Mesenchymal stem cell (in vitro differentiated cells and primary cell): ENCODE data around the gene ALKBH4.
"Not testable (repeated sequence)": the region's sequence is repeated elsewhere in the genome, so short reads cannot be mapped to it uniquely, and the experiment has no call there.

Experiments
- DNase-seq: peaks from one replicate; pipeline ENCODE4 v3.0.0-alpha.2; 2013
- H2AFZ ChIP-seq: one replicate; pipeline ENCODE4 v1.6.1; 2013; ENCODE audit warnings: low read depth, mild to moderate bottlenecking, control low read depth, inconsistent platforms, low read length, moderate library complexity
- H2AK5ac ChIP-seq: 2 replicates; pipeline ENCODE4 v1.6.1; 2013; ENCODE audit warnings: low read length, moderate library complexity, mild to moderate bottlenecking, inconsistent platforms; ENCODE audit not compliant: severe bottlenecking
- H2BK120ac ChIP-seq: one replicate; pipeline ENCODE4 v1.6.1; 2013; ENCODE audit warnings: low read depth, mild to moderate bottlenecking, inconsistent platforms, low read length, moderate library complexity
- H2BK12ac ChIP-seq, 2 experiments: one replicate each; pipeline ENCODE4 v1.6.1; 2013; ENCODE audit warnings: inconsistent platforms in 2 of 2, low read length in 2 of 2, mild to moderate bottlenecking in 2 of 2, moderate library complexity in 2 of 2, control low read depth in 1 of 2
- H2BK15ac ChIP-seq: one replicate; pipeline ENCODE4 v1.6.1; 2013; ENCODE audit warnings: mild to moderate bottlenecking, low read depth, inconsistent platforms; ENCODE audit not compliant: poor library complexity, severe bottlenecking
- H2BK5ac ChIP-seq: 2 replicates; pipeline ENCODE4 v1.6.1; 2013; ENCODE audit warnings: low read depth, mild to moderate bottlenecking, low read length, control low read depth, inconsistent platforms; ENCODE audit not compliant: poor library complexity, severe bottlenecking
- H3K14ac ChIP-seq, 2 experiments: one replicate each; pipeline ENCODE4 v1.6.1; 2013; ENCODE audit warnings: inconsistent platforms in 2 of 2, low read length in 2 of 2, control low read depth in 1 of 2, mild to moderate bottlenecking in 1 of 2, moderate library complexity in 1 of 2
- H3K18ac ChIP-seq, 2 experiments: one replicate each; pipeline ENCODE4 v1.6.1; 2013; ENCODE audit warnings: inconsistent platforms in 2 of 2, low read length in 2 of 2, control low read depth in 1 of 2, low read depth in 1 of 2, mild to moderate bottlenecking in 1 of 2
- H3K23ac ChIP-seq, 2 experiments: one replicate each; pipeline ENCODE4 v1.6.1; 2013; ENCODE audit warnings: inconsistent platforms in 2 of 2, low read length in 2 of 2, mild to moderate bottlenecking in 2 of 2, moderate library complexity in 2 of 2, control low read depth in 1 of 2
- H3K27ac ChIP-seq: 2 replicates; pipeline ENCODE4 v1.5.1; 2013; ENCODE audit warnings: mild to moderate bottlenecking, moderate library complexity, low read length, control low read depth, inconsistent platforms; ENCODE audit not compliant: poor library complexity, severe bottlenecking
- H3K27me3 ChIP-seq, 2 experiments: 2 replicates each; pipeline versions ENCODE4 v1.6.1 to v1.7.0; 2013; ENCODE audit warnings: low read length in 2 of 2, mild to moderate bottlenecking in 2 of 2, moderate library complexity in 2 of 2, control low read depth in 1 of 2, inconsistent platforms in 1 of 2; ENCODE audit not compliant: control insufficient read depth in 1 of 2, insufficient read depth in 1 of 2
- H3K36me3 ChIP-seq, 2 experiments: 2 replicates each; pipeline versions ENCODE4 v1.6.1 to v1.7.0; 2013; ENCODE audit warnings: low read length in 2 of 2, control low read depth in 1 of 2, inconsistent platforms in 1 of 2, low read depth in 1 of 2, mild to moderate bottlenecking in 1 of 2; ENCODE audit not compliant: insufficient read depth in 2 of 2, control insufficient read depth in 1 of 2
- H3K4ac ChIP-seq, 2 experiments: one replicate each; pipeline ENCODE4 v1.6.1; 2013; ENCODE audit warnings: inconsistent platforms in 2 of 2, low read length in 2 of 2, mild to moderate bottlenecking in 2 of 2, moderate library complexity in 2 of 2, control low read depth in 1 of 2, low read depth in 1 of 2
- H3K4me1 ChIP-seq: 2 replicates; pipeline ENCODE4 v1.6.1; 2013; ENCODE audit warnings: low read depth, low read length, control low read depth; ENCODE audit not compliant: control insufficient read depth, insufficient read depth
- H3K4me2 ChIP-seq: 2 replicates; pipeline ENCODE4 v1.6.1; 2013; ENCODE audit warnings: low read length, mild to moderate bottlenecking, inconsistent platforms; ENCODE audit not compliant: poor library complexity, severe bottlenecking
- H3K4me3 ChIP-seq, 2 experiments: 2 replicates each; pipeline versions ENCODE4 v1.5.1 to v1.7.0; 2013; ENCODE audit warnings: low read length in 2 of 2, mild to moderate bottlenecking in 2 of 2, control low read depth in 1 of 2, low read depth in 1 of 2; ENCODE audit not compliant: insufficient read depth in 1 of 2
- H3K79me1 ChIP-seq: replicated peaks from 2 replicates; pipeline ENCODE4 v1.6.1; 2013; ENCODE audit warnings: mild to moderate bottlenecking, control low read depth, low read length, inconsistent platforms; ENCODE audit not compliant: poor library complexity, severe bottlenecking
- H3K9ac ChIP-seq: 2 replicates; pipeline ENCODE4 v1.7.0; 2013; ENCODE audit warnings: mild to moderate bottlenecking, low read length, moderate library complexity
- H3K9me3 ChIP-seq: 2 replicates; pipeline ENCODE4 v1.7.0; 2013; ENCODE audit warnings: mild to moderate bottlenecking, low read length; ENCODE audit not compliant: control insufficient read depth
- H4K8ac ChIP-seq: one replicate; pipeline ENCODE4 v1.6.1; 2013; ENCODE audit warnings: inconsistent platforms, mild to moderate bottlenecking, low read length, moderate library complexity
- H4K91ac ChIP-seq: one replicate; pipeline ENCODE4 v1.6.1; 2013; ENCODE audit warnings: mild to moderate bottlenecking, low read length, inconsistent platforms
- WGBS: methylation state at CpG from one replicate; pipeline ENCODE4 v1.1.7; 2013; ENCODE audit warnings: mixed read lengths; 5-methylcytosine and 5-hydroxymethylcytosine counted together

The ALKBH4 gene

DNA sequence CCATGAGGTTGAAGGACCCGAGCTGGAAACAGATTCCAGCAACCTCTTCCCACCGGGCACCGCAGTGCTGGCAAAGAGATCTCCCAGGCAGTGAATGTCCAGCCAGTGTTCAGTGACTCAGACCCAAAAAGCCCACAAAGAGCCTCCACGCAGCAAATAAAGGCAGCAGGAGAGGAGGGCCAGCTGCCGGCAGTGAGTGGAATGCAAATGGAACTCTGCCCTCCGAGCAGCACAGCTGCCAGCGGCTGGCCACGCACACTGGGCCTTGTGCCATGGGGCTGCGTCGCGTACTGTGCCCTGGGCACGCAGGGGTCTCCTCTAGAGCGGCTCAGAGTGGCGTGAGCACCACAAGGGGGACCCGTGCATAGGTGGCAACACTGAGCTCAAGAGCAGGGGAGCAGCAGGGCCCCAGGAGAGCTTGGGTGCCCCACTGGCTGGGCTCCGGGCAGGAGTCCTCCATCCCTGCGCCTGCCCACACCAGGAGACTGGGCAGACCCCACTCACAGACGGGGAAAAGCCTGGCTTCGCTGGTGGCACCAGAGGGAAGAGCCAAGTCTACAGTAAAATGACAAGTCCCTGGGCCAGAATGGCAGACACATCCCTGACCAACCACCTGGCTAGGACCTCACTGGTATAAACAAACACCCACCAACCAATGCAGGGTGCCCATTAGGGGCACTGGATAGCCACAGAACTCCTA lies 10.2 kb upstream of the ALKBH4 start:
- no CpG with 5 or more reads among the region's 19 CpGs for WGBS
- not testable (repeated sequence) for H3K9ac ChIP-seq, H3K23ac ChIP-seq, H2BK5ac ChIP-seq, H3K4me2 ChIP-seq, H4K8ac ChIP-seq, H4K91ac ChIP-seq, DNase-seq, H2AK5ac ChIP-seq, H2BK120ac ChIP-seq, H2BK12ac ChIP-seq, H3K27me3 ChIP-seq, H3K79me1 ChIP-seq, H3K18ac ChIP-seq, H3K9me3 ChIP-seq, H3K4ac ChIP-seq, H3K4me3 ChIP-seq, H3K14ac ChIP-seq, H2AFZ ChIP-seq, H2BK15ac ChIP-seq, H3K27ac ChIP-seq
- Histone ChIP-seq H3K36me3 (peaks cover 17 to 36% of the 10 kb centered on the region in 2 experiments), H3K4me1 (peaks cover 11% of the 10 kb centered on the region)

DNA sequence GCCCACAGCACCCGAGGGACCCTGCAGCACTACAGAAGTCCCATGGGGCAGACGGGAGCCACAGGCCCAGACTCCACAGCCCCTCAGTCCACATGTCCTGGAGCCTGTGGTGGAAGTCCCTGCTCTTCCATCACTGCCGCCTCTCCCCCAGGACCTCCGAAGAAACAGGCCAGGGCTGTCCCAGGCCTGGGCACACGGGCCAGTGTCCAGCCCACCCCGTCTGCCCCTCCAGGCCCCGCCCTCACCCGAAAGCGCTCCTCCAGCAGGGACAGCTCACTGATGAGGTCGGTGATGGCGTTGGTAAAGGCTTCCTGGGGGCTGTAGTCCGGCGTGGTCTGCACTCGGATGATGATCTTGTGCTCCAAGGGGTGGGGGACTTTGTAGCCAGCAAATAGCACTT lies 9.5 kb upstream of the ALKBH4 start:
- not testable (repeated sequence) for H2AK5ac ChIP-seq, H3K14ac ChIP-seq, H3K9ac ChIP-seq, H3K27ac ChIP-seq, H3K18ac ChIP-seq, H3K4ac ChIP-seq, H2BK12ac ChIP-seq, H3K27me3 ChIP-seq, H3K4me2 ChIP-seq, DNase-seq, H4K8ac ChIP-seq, H2BK15ac ChIP-seq, H3K9me3 ChIP-seq, H2BK120ac ChIP-seq, H3K4me3 ChIP-seq, H2AFZ ChIP-seq, H2BK5ac ChIP-seq, H4K91ac ChIP-seq, H3K23ac ChIP-seq
- Histone ChIP-seq H3K79me1 (peaks cover 14% of the 10 kb centered on the region), H3K4me1 (peaks cover 11% of the 10 kb centered on the region), H3K36me3 (peaks cover 23 to 44% of the 10 kb centered on the region in 2 experiments)
- no CpG with 5 or more reads among the region's 14 CpGs for WGBS

DNA sequence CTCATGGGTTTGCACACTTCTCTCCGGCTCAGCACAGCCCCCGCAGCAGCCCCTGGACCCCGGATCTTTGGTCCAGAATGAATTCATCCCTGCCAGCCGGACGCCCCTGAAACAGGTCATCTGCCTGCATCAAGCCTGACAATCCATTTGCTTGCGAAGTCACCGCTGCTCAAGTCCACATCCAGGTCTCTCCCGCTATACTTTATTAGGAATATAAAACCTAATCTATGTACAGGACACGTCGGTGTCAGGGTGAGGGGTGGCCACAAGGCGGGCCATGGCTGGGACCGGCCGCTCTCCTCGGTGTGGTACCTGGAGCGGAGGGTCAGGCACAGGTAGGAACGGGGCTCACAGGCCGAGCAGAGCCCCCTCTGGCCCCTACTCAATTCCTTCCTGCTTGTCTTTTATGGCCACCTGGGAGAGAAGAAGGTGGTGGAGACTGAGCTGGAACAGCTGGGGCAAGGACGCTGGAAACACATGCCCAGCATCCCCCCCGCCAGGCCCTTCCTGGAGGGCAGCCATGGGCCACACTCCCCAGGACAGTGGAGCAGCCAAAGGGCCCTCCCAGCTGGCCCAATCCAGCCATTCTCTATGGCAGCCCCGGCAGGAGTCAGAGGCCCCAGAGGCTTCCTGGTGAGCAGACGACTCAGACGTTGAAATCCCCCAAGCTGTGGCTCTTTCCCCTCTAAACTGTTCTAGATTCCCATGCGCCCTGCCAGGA lies 8.8 kb upstream of the ALKBH4 start:
- H2AK5ac ChIP-seq, result no peak overlapping the region
- no peak overlapping the region for H2AFZ ChIP-seq
- H4K91ac ChIP-seq, result no peak overlapping the region
- H2BK15ac ChIP-seq, result no peak overlapping the region
- H2BK12ac ChIP-seq, result no peak overlapping the region
- no peak overlapping the region for H3K4me2 ChIP-seq
- 94% methylated on average over 18 of the region's 23 CpGs for WGBS
- H3K36me3 ChIP-seq, result peaks cover 24 to 51% of the 10 kb centered on the region in 2 experiments
- H2BK120ac ChIP-seq, result no peak overlapping the region
- H3K79me1 ChIP-seq, result peaks cover 14% of the 10 kb centered on the region
- no peaks in the 10 kb centered on the region for H3K9me3 ChIP-seq
- H3K4me3 ChIP-seq, result no peak overlapping the region
- no peak overlapping the region for H3K23ac ChIP-seq
- no peaks in the 10 kb centered on the region for H3K27me3 ChIP-seq
- H3K4me1 ChIP-seq, result peaks cover 17% of the 10 kb centered on the region
- no peak overlapping the region for H3K14ac ChIP-seq
- H2BK5ac ChIP-seq, result no peak overlapping the region
- no peak overlapping the region for H4K8ac ChIP-seq
- no peak overlapping the region for H3K9ac ChIP-seq
- H3K27ac ChIP-seq, result no peak overlapping the region
- no peak overlapping the region for H3K4ac ChIP-seq
- no peak for DNase-seq
- no peak overlapping the region for H3K18ac ChIP-seq

DNA sequence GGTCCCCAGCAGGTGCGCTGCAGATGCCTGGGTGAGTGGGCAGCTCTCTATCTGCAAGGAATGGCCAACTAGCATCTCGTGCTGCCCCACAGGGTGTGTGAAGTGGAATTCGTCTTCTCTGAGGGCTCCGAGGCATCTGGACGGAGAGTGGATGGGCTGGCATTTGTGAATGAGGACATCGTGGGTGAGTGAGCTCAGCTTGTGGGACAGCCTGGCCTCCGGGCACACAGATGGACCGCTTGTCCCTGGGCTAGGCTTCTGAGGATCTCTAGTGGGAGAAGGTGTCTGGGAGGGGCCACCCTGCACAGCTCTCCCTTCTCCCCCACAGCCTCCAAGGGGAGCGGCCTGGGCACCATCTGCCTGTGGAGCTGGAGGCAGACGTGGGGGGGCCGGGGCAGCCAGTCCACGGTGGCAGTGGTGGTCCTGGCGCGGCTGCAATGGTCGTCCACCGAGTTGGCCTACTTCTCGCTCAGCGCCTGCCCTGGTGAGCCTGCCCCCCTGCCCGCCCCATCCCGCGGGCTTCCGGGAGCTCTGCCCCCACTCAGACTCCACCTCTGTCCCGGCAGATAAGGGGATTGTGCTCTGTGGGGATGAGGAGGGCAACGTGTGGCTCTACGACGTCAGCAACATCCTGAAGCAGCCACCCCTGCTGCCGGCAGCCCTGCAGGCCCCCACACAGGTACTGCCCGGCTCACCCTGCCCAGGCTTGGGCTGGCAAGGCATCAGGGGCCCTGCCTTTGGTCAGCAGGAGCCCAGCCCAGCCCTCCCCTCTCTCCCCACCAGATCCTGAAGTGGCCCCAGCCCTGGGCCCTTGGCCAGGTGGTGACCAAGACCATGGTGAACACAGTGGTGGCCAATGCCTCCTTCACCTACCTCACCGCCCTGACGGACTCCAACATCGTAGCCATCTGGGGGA lies 7.7 kb upstream of the ALKBH4 start:
- Histone ChIP-seq H4K91ac (no peak overlapping the region), H2BK5ac (no peak overlapping the region), H2BK12ac (no peak overlapping the region), H3K36me3 (peaks cover 26 to 61% of the 10 kb centered on the region in 2 experiments), H3K4me1 (peaks cover 22% of the 10 kb centered on the region), H2AK5ac (no peak overlapping the region), H3K27me3 (no peaks in the 10 kb centered on the region), H3K4me2 (no peak overlapping the region), H3K79me1 (peaks cover 18% of the 10 kb centered on the region), H3K18ac (no peak overlapping the region), H3K9ac (no peak overlapping the region), H3K27ac (no peak overlapping the region), H3K14ac (no peak overlapping the region), H4K8ac (no peak overlapping the region), H3K4me3 (no peak overlapping the region), H3K9me3 (no peaks in the 10 kb centered on the region), H2AFZ (no peak overlapping the region), H3K23ac (no peak overlapping the region), H3K4ac (no peak overlapping the region), H2BK120ac (no peak overlapping the region), H2BK15ac (no peak overlapping the region)
- 89% methylated on average over 23 of the region's 31 CpGs for WGBS
- DNase-seq, result no peak
